Coronary artery (tissue), 2 donors: ENCODE measurements around the gene ANO1.

Experiments
- DNase-seq: peaks from one replicate; pipeline ENCODE4 v3.0.0-alpha.2; 2017; ENCODE audit warnings: low spot score
- H3K27ac ChIP-seq, 2 donors: fragments of 200-600 bp; sonication (generic); one replicate each; pipeline ENCODE4 v1.5.1; 2016 to 2019
- H3K4me3 ChIP-seq: fragments of 200-600 bp; sonication (generic); 2 replicates; pipeline ENCODE4 v1.5.1; 2016; ENCODE audit warnings: mild to moderate bottlenecking, moderate library complexity
- TF ChIP-seq, protein P1 (sequence below): fragments of 200-600 bp; sonication (generic); IDR thresholded peaks from one replicate; pipeline ENCODE4 v1.5.1; 2019; ENCODE audit warnings: antibody characterized with exemption

The ANO1 gene

GRCh38 chr11:70141486-70142220, 63.5 kb downstream of the ANO1 start:
- no peak for DNase-seq
- Histone ChIP-seq H3K4me3 (no peak overlapping the region), H3K27ac (no peak overlapping the region)
- TF ChIP-seq, protein P1, sequence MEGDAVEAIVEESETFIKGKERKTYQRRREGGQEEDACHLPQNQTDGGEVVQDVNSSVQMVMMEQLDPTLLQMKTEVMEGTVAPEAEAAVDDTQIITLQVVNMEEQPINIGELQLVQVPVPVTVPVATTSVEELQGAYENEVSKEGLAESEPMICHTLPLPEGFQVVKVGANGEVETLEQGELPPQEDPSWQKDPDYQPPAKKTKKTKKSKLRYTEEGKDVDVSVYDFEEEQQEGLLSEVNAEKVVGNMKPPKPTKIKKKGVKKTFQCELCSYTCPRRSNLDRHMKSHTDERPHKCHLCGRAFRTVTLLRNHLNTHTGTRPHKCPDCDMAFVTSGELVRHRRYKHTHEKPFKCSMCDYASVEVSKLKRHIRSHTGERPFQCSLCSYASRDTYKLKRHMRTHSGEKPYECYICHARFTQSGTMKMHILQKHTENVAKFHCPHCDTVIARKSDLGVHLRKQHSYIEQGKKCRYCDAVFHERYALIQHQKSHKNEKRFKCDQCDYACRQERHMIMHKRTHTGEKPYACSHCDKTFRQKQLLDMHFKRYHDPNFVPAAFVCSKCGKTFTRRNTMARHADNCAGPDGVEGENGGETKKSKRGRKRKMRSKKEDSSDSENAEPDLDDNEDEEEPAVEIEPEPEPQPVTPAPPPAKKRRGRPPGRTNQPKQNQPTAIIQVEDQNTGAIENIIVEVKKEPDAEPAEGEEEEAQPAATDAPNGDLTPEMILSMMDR: no peak

DNA sequence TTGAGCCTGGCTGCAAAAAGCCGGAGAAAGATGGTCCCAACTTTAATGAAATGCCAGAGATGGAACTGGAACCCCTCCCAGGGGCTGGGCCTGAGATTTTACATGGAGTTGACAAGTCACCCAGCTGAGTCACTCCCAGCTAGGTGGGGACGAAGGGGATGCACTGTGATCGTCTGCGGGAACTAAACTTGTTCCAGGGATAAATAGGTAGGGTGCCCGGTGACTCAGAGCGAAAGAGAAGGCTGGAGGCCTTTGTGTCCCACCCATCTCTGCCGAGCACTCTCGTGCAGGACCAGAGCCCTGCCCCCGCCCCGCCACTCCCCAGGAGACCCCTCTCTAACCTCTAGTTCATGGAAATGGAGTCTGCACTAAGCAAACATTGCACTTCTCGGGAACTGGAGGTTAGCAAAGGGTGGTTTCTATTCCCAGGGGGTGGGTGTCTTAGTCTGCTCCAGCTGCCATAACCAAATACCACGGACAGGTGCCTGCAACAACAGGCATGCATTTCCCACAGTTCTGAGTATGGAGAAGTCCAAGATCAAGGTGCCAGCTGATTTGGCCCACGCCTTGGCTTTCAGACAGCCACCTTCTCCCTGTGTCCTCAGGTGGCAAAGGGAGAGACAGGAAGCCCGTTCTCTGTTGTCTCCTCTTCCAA, 64.2 kb downstream of the ANO1 start:
- DNase-seq: no peak
- Histone ChIP-seq H3K27ac (no peak overlapping the region), H3K4me3 (no peak overlapping the region)
- TF ChIP-seq, protein P1: no peak

GRCh38 chr11:70144262-70144661, 66.1 kb downstream of the ANO1 start:
- Histone ChIP-seq H3K4me3 (no peak overlapping the region), H3K27ac (no peak overlapping the region)
- DNase-seq: no peak
- TF ChIP-seq, protein P1: no peak

- DNase-seq: no peak
- Histone ChIP-seq H3K27ac (no peak overlapping the region), H3K4me3 (no peak overlapping the region)
- TF ChIP-seq, protein P1: no peak
Measured at GRCh38 chr11:70145071-70145470, 67.0 kb downstream of the ANO1 start.

GRCh38 chr11:70145841-70146240, 67.7 kb downstream of the ANO1 start:
- TF ChIP-seq, protein P1: no peak
- Histone ChIP-seq H3K27ac (no peak overlapping the region), H3K4me3 (no peak overlapping the region)
- DNase-seq: no peak

DNA sequence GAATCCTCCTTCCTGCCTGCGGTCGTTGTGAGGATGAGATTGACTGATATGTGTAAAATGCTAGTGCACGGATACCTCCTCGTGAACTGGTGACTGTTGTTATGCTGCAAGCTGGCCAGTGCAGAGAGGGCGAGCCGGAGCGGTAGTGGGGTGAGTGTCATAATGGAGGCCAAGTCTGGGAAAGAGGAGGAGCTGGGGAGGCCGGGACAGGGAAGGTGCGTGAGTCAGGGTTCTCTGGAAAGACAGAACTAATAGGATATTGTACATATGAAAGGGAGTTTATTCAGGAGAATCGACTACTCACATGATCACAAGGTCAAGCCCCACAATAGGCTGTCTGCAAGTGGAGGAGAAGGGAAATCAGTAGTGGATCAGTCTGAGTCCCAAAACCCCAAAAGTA, 68.2 kb downstream of the ANO1 start:
- TF ChIP-seq, protein P1: no peak
- no peak overlapping the region for H3K4me3 ChIP-seq
- no peak for DNase-seq
- H3K27ac ChIP-seq: no peak overlapping the region
